GM18907 (cell line): ENCODE results near the gene CFB.
"Not testable (repeated sequence)": the region's sequence is repeated elsewhere in the genome, so short reads cannot be mapped to it uniquely, and the experiment has no call there.

Experiments
- ATAC-seq: cut with Tn5 transposase; IDR thresholded peaks from one replicate; pipeline ENCODE4 v1.9.1; 2021; ENCODE audit warnings: mild to moderate bottlenecking, moderate library complexity; ENCODE audit not compliant: unreplicated experiment

Gene CFB

GRCh38 chr6:31945507-31946369 is at the start of gene CFB:
Gene CFB (plus strand): TSS chr6:31946095. CDS start chr6:31946222, 127 bp downstream.
- ATAC-seq: no peak

GRCh38 chr6:31896493-31896855 is 49.4 kb upstream of the CFB start:
- no peak for ATAC-seq

- ATAC-seq: no peak
These were observed 48.9 kb upstream of the CFB start for GRCh38 chr6:31896856-31897611.

GRCh38 chr6:31897612-31898382 is 48.1 kb upstream of the CFB start, which contains the start of gene EHMT2:
Gene EHMT2 (minus strand): TSS chr6:31897698. CDS start chr6:31897677, 21 bp downstream.
- ATAC-seq: peak; percentile 51

- peak; percentile 20 for ATAC-seq
These were observed 47.4 kb upstream of the CFB start for GRCh38 chr6:31898383-31899011.

GRCh38 chr6:31899215-31899614 is 46.7 kb upstream of the CFB start:
- ATAC-seq: no peak

GRCh38 chr6:31899882-31900722 is 45.8 kb upstream of the CFB start:
- ATAC-seq: no peak

- no peak for ATAC-seq
These were observed 44.9 kb upstream of the CFB start for GRCh38 chr6:31900917-31901414.

GRCh38 chr6:31901415-31901952 is 44.4 kb upstream of the CFB start:
- ATAC-seq: no peak

GRCh38 chr6:31901953-31902643 is 43.8 kb upstream of the CFB start, which contains the start of gene ZBTB12:
Gene ZBTB12 (minus strand): TSS chr6:31902086. CDS start chr6:31901305, 781 bp downstream.
- ATAC-seq: peak; percentile 33

GRCh38 chr6:31903957-31904356 is 41.9 kb upstream of the CFB start:
- no peak for ATAC-seq

GRCh38 chr6:31905041-31905440 is 40.9 kb upstream of the CFB start:
- ATAC-seq: no peak

- no peak for ATAC-seq
These were observed 39.8 kb upstream of the CFB start for GRCh38 chr6:31906122-31906521.

GRCh38 chr6:31906727-31907126 is 39.2 kb upstream of the CFB start:
- ATAC-seq: not testable (repeated sequence)

- no peak for ATAC-seq
These were observed 38.6 kb upstream of the CFB start for GRCh38 chr6:31907158-31907813.

- not testable (repeated sequence) for ATAC-seq
These were observed 37.6 kb upstream of the CFB start for GRCh38 chr6:31908255-31908654.

- peak; percentile 63 for ATAC-seq
These were observed 37.1 kb upstream of the CFB start for GRCh38 chr6:31908791-31909190.

GRCh38 chr6:31909298-31909697 is 36.6 kb upstream of the CFB start:
- not testable (repeated sequence) for ATAC-seq
